Spleen (tissue), 7 donors: ENCODE data around the gene CENPT.

Source experiments
- CTCF ChIP-seq, 11 experiments: fragments of 200-600 bp in 7 of 11; fragments of 450-650 bp in 4 of 11; sonication (generic) in 4 of 11; IDR thresholded peaks in 8 of 11; conservative IDR thresholded peaks in 3 of 11; 1 replicate in 7 of 11; 2 replicates in 4 of 11; pipeline versions ENCODE4 v1.4.0 to v1.8.0; 2016 to 2021; ENCODE audit warnings: antibody characterized with exemption in 11 of 11, inconsistent platforms in 4 of 11, mild to moderate bottlenecking in 1 of 11
- POLR2A ChIP-seq, 3 donors: fragments of 450-650 bp; IDR thresholded peaks; one replicate each; pipeline ENCODE4 v1.5.1; 2017; ENCODE audit warnings: antibody characterized with exemption in 3 of 3, mild to moderate bottlenecking in 1 of 3
- POLR2AphosphoS5 ChIP-seq, 3 donors: sonication (generic); formaldehyde crosslinking; IDR thresholded peaks; one replicate each; pipeline ENCODE4 v1.5.1; 2017; ENCODE audit warnings: antibody characterized with exemption in 3 of 3
- donor health status: DM: no; HTN: no; CAD: no; lungs with moderate emphysema.
- donor health status: DM: no; HTN: no; CAD: no.
- donor health status: DM: no; HTN: no; CAD: no.

GRCh38 chr16:67884684-67885083 lies 37.2 kb upstream of the CENPT start, which contains the start of gene NRN1L:
- TF ChIP-seq CTCF (IDR thresholded peaks at IDR 0.05 in 8 of 11, conservative IDR thresholded peaks at IDR 0.05 in 3 of 11) (no peak), POLR2AphosphoS5 (IDR thresholded peaks at IDR 0.05) (peak; percentile 13 to 64 (median 33)), POLR2A (IDR thresholded peaks at IDR 0.05) (no peak)
